Neural cell (in vitro differentiated cells): ENCODE data around the gene CD40. TPM values are rescaled to one million over a fixed set of nuclear protein-coding genes. Genes with fewer than 3 reads are reported as not detected.

Source experiments
- H2AFZ ChIP-seq: fragments of 200-600, 300-800 bp; sonication (generic), shearing (Covaris generic); 2 replicates; pipeline ENCODE4 v1.6.0; 2014; ENCODE audit warnings: low read depth, mild to moderate bottlenecking, antibody characterized with exemption, low read length, moderate library complexity
- H3F3A ChIP-seq: fragments of 200-600 bp; shearing (Covaris generic); 2 replicates; pipeline ENCODE4 v1.6.1; 2016; ENCODE audit warnings: mild to moderate bottlenecking, moderate library complexity, mixed read lengths, antibody characterized with exemption, low read length; ENCODE audit not compliant: insufficient read depth, poor library complexity, severe bottlenecking
- H3K27ac ChIP-seq: fragments of 200-600, 300-800 bp; sonication (generic), shearing (Covaris generic); 2 replicates; pipeline ENCODE4 v1.5.1; 2014; ENCODE audit warnings: mild to moderate bottlenecking, low read length, moderate library complexity
- H3K27me3 ChIP-seq: fragments of 300-800, 200-600 bp; sonication (generic), shearing (Covaris generic); 2 replicates; pipeline ENCODE4 v1.6.0; 2014; ENCODE audit warnings: mild to moderate bottlenecking, low read depth, low read length, moderate library complexity; ENCODE audit not compliant: insufficient read depth
- H3K36me3 ChIP-seq: fragments of 300-800, 200-600 bp; sonication (generic), shearing (Covaris generic); 2 replicates; pipeline ENCODE4 v1.5.1; 2014; ENCODE audit warnings: mild to moderate bottlenecking, antibody characterized with exemption, low read length, moderate library complexity; ENCODE audit not compliant: insufficient read depth
- H3K4me2 ChIP-seq: fragments of 300-800, 200-600 bp; sonication (generic), shearing (Covaris generic); 2 replicates; pipeline ENCODE4 v1.6.0; 2014; ENCODE audit warnings: mild to moderate bottlenecking, low read length
- H3K4me3 ChIP-seq: fragments of 300-800, 200-600 bp; sonication (generic), shearing (Covaris generic); 2 replicates; pipeline ENCODE4 v1.5.1; 2014; ENCODE audit warnings: mild to moderate bottlenecking, low read length, moderate library complexity
- H3K79me2 ChIP-seq: fragments of 200-600 bp; shearing (Covaris generic); replicated peaks from 2 replicates; pipeline ENCODE4 v1.6.0; 2014; ENCODE audit warnings: mild to moderate bottlenecking, low read length, moderate library complexity; ENCODE audit not compliant: insufficient read depth
- H3K9ac ChIP-seq: fragments of 300-800, 200-600 bp; sonication (generic), shearing (Covaris generic); 2 replicates; pipeline ENCODE4 v1.6.1; 2016; ENCODE audit warnings: mild to moderate bottlenecking, low read length, mixed read lengths
- H3K9me2 ChIP-seq: fragments of 200-600 bp; shearing (Covaris generic); 2 replicates; pipeline ENCODE4 v1.6.1; 2016; ENCODE audit warnings: mild to moderate bottlenecking, low read length, mixed read lengths; ENCODE audit not compliant: insufficient read depth
- H3K9me3 ChIP-seq: fragments of 200-600, 300-800 bp; sonication (generic), shearing (Covaris generic); 2 replicates; pipeline ENCODE4 v1.6.1; 2016; ENCODE audit warnings: mild to moderate bottlenecking, mixed run types, low read length, moderate library complexity, mixed read lengths
- H4K20me1 ChIP-seq: fragments of 200-600 bp; shearing (Covaris generic); 2 replicates; pipeline ENCODE4 v1.6.1; 2016; ENCODE audit warnings: mild to moderate bottlenecking, mixed run types; ENCODE audit not compliant: insufficient read depth
- EP300 ChIP-seq: fragments of 450-650 bp; conservative IDR thresholded peaks from 2 replicates; pipeline ENCODE4 v1.6.1; 2014; ENCODE audit warnings: antibody characterized with exemption, mild to moderate bottlenecking, moderate library complexity; ENCODE audit not compliant: poor library complexity, severe bottlenecking
- EZH2 ChIP-seq: fragments of 200-600, 300-800 bp; shearing (Covaris generic), sonication (generic); IDR thresholded peaks from 2 replicates; pipeline ENCODE4 v1.6.1; 2014; ENCODE audit warnings: antibody characterized with exemption, low read length, borderline replicate concordance, mild to moderate bottlenecking; ENCODE audit not compliant: insufficient read depth, poor library complexity, severe bottlenecking
- MXI1 ChIP-seq: fragments of 450-650 bp; conservative IDR thresholded peaks from 2 replicates; pipeline ENCODE4 v1.6.1; 2014; ENCODE audit warnings: antibody characterized with exemption, mild to moderate bottlenecking; ENCODE audit not compliant: poor library complexity, severe bottlenecking
- POLR2AphosphoS5 ChIP-seq: IDR thresholded peaks from 2 replicates; pipeline ENCODE4 v1.6.1; 2012
- RAD21 ChIP-seq: fragments of 450-650 bp; conservative IDR thresholded peaks from 2 replicates; pipeline ENCODE4 v1.6.1; 2014; ENCODE audit warnings: antibody characterized with exemption, mild to moderate bottlenecking, moderate library complexity
- REST ChIP-seq: IDR thresholded peaks from 2 replicates; pipeline ENCODE4 v1.6.1; 2012; ENCODE audit warnings: borderline replicate concordance
- SMC3 ChIP-seq: fragments of 450-650 bp; conservative IDR thresholded peaks from 2 replicates; pipeline ENCODE4 v1.6.1; 2014; ENCODE audit warnings: antibody characterized with exemption, mild to moderate bottlenecking, moderate library complexity; ENCODE audit not compliant: poor library complexity
- TAF1 ChIP-seq: IDR thresholded peaks from 2 replicates; pipeline ENCODE4 v1.6.1; 2012; ENCODE audit warnings: low read depth
- polyA plus RNA-seq: library from polyadenylated mRNA; depleted of rRNA; stranded (reverse); fragments of >200 nt; gene quantifications from 2 replicates; pipeline ENCODE4 v1.2.3, GENCODE V29; 2014
- TF ChIP-seq, protein P1 (sequence below): fragments of 450-650 bp; IDR thresholded peaks from 2 replicates; pipeline ENCODE4 v1.5.1; 2014; ENCODE audit warnings: antibody characterized with exemption, mild to moderate bottlenecking, moderate library complexity; ENCODE audit not compliant: poor library complexity, severe bottlenecking

The CD40 gene
- polyA plus RNA-seq, 1 donor from 2014 or later = not detected

GRCh38 chr20:46123482-46124245 lies 5.5 kb downstream of the CD40 start:
- no peaks in the 10 kb centered on the region for H3K9me2 ChIP-seq
- TF ChIP-seq, protein P1, sequence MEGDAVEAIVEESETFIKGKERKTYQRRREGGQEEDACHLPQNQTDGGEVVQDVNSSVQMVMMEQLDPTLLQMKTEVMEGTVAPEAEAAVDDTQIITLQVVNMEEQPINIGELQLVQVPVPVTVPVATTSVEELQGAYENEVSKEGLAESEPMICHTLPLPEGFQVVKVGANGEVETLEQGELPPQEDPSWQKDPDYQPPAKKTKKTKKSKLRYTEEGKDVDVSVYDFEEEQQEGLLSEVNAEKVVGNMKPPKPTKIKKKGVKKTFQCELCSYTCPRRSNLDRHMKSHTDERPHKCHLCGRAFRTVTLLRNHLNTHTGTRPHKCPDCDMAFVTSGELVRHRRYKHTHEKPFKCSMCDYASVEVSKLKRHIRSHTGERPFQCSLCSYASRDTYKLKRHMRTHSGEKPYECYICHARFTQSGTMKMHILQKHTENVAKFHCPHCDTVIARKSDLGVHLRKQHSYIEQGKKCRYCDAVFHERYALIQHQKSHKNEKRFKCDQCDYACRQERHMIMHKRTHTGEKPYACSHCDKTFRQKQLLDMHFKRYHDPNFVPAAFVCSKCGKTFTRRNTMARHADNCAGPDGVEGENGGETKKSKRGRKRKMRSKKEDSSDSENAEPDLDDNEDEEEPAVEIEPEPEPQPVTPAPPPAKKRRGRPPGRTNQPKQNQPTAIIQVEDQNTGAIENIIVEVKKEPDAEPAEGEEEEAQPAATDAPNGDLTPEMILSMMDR = no peak
- no peak for TF ChIP-seq RAD21
- TF ChIP-seq POLR2AphosphoS5 = no peak
- no peak for TF ChIP-seq EP300
- H3K36me3 ChIP-seq = no peaks in the 10 kb centered on the region
- peaks cover 7% of the 10 kb centered on the region for H3K27me3 ChIP-seq
- H3K79me2 ChIP-seq = no peaks in the 10 kb centered on the region
- H3K27ac ChIP-seq = no peak overlapping the region
- H3K4me3 ChIP-seq = no peak overlapping the region
- H3K9me3 ChIP-seq = no peaks in the 10 kb centered on the region
- H3K9ac ChIP-seq = no peak overlapping the region
- no peaks in the 10 kb centered on the region for H3F3A ChIP-seq
- no peak overlapping the region for H3K4me2 ChIP-seq
- no peaks in the 10 kb centered on the region for H4K20me1 ChIP-seq
- H2AFZ ChIP-seq = no peak overlapping the region

DNA sequence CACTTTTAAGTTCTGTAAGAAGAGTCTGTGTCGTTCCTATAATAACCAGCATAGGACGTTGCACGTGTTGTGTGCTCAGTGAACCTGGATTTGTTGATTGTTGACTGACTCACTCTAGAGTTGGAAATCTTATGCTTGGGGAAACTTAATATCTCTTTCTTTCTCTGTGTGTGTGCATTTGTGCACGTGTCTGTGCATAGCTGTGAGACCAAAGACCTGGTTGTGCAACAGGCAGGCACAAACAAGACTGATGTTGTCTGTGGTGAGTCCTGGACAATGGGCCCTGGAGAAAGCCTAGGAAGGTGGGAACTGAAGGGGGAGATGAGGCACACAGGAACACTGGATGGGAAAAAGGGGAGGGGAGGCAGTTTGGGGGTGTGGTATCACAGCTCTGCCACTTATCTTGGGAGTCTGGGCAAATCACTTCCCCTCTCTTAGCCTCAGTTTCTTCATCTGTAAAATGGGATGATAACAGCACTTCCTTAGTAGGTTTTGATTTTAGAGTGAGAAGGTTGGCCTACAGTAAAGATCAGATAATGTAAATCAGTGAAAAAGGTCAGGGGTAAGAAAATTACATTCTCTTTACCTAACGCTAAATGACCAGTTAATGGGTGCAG lies 8.4 kb downstream of the CD40 start:
- H3K36me3 ChIP-seq = no peaks in the 10 kb centered on the region

More for the DNA sequence above, 8.4 kb downstream of the CD40 start:
- H2AFZ ChIP-seq = no peak overlapping the region
- H3K4me2 ChIP-seq = no peak overlapping the region
- no peaks in the 10 kb centered on the region for H3K79me2 ChIP-seq
- H3K9ac ChIP-seq = no peak overlapping the region
- no peak overlapping the region for H3K4me3 ChIP-seq
- H3F3A ChIP-seq = no peaks in the 10 kb centered on the region
- no peak overlapping the region for H3K27ac ChIP-seq
- no peaks in the 10 kb centered on the region for H4K20me1 ChIP-seq
- H3K9me2 ChIP-seq = no peaks in the 10 kb centered on the region
- H3K9me3 ChIP-seq = no peaks in the 10 kb centered on the region
- TF ChIP-seq EP300 (no peak), REST (no peak), RAD21 (no peak), TAF1 (no peak), MXI1 (no peak), POLR2AphosphoS5 (no peak), EZH2 (no peak), SMC3 (no peak)
- TF ChIP-seq, protein P1 = no peak
- H3K27me3 ChIP-seq = peaks cover 24% of the 10 kb centered on the region
